HG03354 (cell line): ENCODE data around the gene PHLDB2.

ENCODE experiments used
- ATAC-seq: cut with Tn5 transposase; IDR thresholded peaks from one replicate; pipeline ENCODE4 v1.9.1; 2021; ENCODE audit warnings: mild to moderate bottlenecking; ENCODE audit not compliant: unreplicated experiment, poor library complexity, severe bottlenecking

The PHLDB2 gene

DNA sequence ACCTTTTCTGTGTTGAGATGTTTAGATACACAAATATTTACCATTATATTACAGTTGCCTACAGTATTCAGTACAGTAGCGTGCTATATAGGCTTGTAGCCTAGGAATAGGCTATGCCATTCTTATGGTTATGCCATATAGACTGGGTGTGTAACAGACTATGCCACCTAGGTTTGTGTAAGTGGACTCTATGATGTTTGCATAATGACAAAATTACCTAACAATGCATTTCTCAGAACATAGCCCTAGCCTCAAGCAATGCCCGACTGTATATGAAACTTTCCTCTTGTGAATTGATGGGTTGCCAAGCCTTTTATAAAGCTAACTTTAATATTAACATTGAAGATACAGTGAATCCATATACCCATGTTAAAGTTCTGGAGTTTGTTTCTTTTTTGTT, 10.3 kb upstream of the PHLDB2 start:
- ATAC-seq: no peak

DNA sequence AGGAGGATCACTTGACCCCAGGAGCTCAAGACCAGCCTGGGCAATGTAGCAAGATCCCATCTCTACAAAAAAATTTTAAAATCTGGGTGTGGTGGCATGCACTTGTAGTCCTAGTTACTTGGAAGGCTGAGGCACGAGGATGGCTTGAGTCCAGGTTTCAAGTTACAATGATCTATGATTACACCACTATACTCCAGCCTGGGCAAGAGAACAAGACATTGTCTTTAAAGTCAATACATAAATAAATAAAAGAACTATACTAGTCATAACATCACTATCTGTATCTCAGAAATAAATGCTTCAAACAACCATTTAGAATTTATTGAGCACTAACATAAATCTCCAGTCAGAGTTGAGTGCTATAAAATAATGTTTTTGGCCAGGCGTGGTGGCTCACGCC, 8.5 kb upstream of the PHLDB2 start:
- ATAC-seq: no peak

DNA sequence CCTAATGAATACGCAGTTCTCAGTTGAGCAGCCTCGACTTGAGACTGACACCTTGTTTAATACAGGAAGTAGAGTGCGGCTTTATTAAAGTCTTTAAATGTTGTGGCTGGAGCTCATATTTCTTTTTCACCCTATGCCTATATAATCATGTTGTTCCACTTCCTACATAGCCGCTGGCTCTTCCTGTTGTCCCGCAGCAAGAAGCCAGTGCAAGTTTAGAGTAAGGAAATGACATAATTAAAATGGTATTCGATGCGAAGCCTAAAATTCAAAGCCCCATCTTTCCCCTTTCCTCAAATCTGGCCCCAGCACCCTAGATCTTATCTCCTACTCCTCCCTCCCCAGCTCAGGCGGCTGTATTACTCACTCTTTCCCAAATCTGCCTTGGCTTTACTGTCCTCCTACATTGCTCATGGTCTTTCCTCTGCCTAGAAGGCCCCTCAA, 7.5 kb upstream of the PHLDB2 start:
- ATAC-seq: no peak

DNA sequence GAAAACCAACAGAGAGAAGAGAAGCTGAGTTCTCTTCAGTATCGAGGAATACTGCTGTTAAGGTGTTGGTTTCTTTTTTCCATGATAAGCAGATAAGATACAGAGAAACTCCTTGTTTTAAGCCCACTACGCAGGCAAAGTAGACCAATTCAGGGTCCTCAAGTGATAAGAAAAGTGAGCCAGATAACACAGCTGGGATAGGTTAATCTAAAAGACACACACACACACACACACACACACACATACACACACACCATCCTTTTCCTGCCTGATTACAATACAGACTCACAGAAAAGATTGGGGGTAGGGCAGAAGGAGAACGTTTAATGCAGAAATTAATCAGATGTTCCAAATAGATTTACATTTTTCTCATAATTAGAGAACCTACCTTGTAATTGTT, 6.5 kb upstream of the PHLDB2 start:
- ATAC-seq: no peak

DNA sequence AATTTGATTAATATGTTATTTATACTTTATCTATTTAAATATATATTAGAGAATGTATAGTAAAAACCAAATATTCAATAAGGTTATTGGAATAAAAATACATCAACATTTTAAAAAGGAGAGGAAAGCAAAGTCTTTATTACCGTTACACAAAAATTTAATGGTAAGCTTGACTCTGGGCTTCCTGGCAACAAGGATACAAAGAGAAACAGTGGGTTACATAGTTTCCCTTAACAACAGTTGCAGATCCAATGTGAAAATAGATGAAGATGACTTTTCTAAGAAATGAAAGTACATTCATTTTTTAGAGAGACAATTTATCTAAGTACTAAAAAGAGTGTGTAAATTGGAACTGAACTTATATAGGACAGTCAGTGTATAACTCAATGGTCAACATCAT, 6.0 kb upstream of the PHLDB2 start:
- no peak for ATAC-seq

DNA sequence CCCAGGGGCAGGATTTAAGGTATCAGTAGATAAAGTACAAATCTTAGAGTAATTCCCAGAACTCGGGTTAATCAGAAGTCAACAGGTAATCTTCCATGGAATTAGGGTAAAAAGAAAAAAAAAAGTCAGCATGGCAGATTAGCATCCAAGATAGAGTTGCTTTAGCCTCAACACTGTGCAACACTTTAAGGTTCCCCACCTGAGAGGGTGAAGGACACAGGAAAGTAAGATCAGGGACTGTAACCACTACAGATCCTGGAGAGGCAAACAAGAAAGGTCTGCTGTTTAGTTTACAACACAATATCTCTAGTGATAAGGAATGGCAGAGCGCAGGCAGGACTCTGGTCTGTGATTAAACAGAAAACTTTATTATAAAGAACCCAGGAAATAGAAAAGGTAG, 4.1 kb upstream of the PHLDB2 start:
- no peak for ATAC-seq

DNA sequence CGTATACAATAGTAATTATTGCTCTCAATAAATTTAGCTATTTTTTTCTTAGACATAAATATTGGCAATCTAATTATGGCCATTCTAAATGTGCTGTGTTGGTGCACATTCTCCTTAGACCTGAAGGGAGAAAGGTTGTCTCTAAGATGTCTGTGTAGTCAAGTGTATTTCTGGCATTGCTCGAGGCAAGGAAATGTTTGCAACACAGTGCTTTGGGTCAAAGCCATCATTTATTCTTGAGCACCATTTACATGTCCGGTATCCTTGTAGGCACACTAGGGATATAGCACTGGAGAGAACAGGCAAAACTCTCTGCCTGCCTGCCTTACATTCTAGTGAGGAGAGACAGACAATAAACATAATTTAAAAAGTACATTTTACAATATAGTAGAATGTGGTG, 2.6 kb upstream of the PHLDB2 start:
- no peak for ATAC-seq

DNA sequence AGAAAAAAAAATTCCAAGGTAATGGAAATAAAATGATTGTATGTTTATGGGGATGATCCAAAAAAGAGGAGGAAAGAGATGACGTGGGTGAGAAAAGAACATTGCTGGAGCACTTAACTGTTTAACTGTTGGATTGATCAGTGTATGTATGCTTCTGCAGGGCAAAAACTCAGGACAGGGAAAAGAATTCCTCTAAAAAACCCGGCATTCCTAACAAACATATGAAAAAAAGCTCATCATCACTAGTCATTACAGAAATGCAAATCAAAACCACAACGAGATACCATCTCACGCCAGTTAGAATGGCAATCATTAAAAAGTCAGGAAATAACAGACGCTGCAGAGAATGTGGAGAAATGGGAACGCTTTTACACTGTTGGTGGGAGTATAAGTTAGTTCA, 1.6 kb upstream of the PHLDB2 start:
- no peak for ATAC-seq

DNA sequence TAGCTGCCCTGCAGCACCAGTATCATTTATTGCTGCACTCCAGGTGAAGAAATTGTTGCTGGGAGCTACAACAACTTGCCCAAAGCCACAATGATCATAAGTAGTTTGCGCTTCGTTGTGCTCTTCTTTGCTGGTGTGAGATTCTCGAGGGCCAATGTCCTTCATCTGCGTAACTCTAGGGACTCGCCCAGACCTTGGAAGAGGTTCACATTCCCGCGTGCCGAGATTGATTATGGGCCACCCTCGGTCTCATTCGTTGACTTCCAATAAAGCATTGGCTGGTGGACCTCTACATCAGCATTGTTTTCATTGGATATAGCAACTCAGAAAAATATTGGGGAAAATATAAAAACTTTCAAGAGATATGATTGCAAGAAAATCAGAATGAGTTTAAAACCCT, 423 bp upstream of the PHLDB2 start:
- no peak for ATAC-seq

DNA sequence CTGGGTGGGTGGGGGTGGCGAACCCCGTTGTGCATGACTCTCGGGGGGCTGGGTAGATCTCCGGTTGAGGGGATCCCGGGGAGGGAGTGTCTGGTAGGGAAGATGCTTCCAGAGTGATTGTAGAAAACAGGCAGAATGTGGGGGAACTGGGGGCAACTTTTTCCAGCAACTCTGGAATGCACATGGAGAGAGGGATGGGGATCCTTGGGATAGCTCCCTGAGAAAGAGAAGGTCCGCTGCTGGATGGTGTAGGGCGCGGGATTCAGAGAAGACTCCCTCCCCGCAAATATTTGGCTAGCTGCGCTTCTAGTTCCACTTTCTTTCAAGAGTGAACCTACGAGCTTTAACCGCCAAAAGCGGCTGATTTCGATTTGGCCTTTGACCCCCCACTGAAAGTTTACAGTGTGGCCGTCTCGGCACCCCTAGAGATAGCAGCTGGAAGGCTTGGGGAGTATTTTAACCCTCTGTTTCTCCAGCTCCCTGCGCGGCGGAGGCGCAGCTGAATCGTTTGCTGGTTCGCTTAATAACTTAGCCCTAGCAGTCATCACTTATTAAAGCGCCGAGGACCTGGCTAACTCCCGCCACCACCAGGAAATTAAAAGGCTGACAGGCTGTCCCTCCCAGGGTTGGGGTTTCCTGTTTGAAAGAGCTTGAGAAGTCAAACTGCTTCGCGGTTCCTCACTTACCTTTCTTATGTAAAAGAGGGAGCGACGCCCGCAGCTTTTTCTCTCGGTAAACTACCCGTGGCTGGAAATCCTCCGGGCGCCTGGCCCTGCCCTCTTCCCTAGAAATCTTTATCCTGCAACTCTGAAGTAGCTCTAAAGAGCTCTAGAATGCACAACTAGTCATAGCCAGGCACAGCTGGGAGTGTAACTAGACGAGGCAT, 1.2 kb downstream of the PHLDB2 start:
- peak; percentile 88 for ATAC-seq

DNA sequence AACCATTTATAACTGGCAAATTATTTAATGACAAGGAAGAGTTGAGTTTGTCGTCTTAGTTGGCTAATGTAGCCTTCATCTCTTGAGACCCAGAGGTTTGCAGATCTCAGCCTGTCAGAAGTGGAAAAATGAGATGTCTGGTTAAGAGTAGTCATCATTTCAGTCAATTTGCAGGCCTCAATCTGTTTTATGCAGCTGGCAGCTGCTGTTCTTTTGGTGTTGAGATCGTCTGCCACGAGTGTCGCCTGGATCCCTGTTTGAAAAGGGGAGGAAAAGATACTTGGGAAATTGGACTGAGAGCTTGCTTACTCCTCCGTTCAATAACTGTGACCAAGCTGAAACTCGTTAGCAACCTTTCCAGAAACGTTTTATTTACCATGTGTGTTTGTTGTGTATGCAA, 2.3 kb downstream of the PHLDB2 start:
- no peak for ATAC-seq

DNA sequence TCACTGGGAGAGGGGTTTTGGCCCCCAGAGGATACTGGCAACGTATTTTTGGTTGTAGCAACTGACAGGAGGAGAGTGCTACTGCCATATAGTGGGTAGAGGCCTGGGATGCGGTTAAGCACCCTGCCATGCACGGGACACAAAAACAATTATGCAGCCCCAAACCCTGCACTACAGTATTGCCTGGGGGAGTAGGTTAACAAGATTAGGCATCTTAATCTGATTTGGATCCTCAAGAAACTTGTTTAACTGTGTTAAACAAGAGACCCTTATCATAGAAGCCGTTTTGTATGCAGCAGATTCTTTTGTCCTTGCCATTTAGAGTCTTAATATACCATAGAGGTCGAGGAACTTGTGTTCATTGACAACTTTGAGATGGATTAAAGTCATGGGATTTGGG, 3.4 kb downstream of the PHLDB2 start:
- no peak for ATAC-seq

DNA sequence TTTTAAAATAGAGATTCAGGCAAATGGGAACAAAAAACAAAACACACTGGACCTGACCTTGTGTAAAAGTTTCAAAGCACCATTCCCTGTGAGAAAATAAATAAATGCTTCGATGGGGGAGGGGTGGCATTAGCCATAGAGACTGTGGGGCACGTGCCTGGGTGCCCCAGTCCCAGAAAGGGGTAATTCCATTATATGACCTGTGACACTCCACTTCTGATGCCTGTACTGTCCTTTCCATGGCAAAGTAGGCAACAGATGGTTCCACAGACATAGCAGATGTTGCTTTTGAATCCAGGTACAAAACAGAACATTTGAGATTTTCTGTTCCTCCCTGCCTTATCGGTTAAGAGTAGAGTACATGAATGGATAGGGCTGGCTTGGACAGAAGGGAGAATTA, 3.9 kb downstream of the PHLDB2 start:
- ATAC-seq: no peak

DNA sequence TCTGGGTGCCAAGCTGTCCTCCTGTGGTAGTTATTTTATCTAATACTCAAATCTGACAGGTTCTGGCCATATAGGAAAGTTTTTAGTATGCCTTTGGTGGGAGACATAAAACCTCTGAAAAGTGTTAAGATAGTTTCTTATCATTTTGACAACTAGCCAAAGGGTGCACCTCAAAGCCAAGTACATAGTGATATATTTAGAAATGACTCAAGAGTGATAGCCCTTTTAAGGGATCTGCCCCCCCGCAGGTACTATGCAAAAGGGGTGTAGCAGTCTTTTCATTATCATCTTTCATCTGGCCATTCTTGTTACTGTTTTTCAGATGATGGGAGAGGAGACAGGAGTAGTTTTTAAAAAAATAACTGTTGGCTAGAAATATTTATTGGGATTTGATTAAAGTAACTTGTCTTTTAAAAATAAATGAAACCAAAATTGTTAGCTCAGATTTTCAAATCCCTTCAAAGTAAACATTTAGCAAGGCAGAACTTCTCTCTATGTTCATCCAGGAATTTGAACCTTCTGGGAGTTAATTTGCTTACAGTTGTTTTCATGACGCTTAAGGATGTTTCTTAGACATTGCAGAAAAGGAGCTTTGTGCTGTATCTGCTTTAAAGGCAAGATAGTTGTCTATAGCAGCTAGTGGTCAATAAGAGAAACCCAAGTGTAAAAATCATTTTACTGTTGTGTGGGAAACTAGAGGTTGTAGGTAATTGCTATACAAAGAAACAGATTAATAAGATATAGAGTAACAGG, 5.1 kb downstream of the PHLDB2 start:
- ATAC-seq: no peak

DNA sequence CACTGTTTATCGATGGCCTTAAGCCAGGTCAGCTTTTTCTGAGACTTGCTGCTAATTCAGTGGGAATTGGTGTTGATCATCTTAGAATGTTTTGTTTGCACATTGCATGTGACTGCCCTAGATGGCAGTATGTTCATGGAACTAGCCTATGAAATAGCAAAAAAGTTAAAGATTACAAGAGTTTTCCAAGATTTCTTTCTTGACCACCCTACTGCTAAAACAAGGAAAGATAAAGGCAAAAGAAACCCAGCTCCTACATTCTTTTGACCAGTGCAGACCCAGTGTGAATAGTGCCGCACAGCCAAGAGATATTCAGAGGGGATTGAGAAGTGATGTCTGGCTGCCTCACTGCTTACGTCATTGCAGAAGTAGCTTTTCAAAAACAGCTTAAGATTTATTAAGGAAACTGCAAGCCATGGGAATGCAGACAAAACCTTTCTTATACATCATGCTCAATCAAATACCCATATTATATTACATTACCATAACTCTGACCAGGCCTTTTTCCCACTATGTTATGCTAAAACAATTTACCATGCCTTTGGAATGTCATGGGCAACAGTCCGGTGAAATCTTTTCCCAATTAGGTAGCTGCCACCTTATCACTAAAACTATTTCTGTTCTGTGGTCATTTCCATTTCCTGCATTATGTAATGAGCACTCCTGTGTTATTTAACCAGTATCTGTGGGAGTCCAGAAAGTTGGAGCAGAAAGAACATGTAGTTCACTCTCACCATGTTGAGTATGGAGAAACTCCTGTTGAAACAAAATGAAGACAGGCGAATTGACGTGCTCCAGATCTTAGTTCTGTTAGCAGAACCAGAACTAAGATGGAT, 6.0 kb downstream of the PHLDB2 start:
- ATAC-seq: no peak

DNA sequence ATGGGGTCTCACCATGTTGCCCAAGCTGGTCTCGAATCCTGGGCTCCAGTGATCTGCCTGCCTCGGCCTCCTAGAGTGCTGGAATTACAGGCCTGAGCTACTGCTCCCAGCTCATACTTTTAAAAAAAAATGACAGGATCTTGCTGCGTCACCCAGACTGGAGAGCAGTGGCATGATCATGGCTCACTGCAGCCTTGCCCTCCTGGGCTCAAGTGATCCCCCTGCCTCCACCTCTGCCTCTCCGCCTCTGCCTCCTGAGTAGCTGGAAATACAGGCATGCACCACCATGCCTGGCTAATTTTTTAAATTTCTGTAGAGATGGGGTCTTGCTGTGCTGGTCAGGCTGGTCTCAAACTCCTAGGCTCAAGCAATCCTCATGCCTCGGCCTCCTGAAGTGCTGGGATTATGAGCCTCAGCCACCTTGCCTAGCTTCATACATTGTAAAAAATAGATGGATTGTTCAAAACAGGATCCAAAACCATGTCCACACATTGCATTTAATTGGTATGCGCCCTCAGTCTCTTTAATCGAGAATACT, 8.9 kb downstream of the PHLDB2 start:
- no peak for ATAC-seq

DNA sequence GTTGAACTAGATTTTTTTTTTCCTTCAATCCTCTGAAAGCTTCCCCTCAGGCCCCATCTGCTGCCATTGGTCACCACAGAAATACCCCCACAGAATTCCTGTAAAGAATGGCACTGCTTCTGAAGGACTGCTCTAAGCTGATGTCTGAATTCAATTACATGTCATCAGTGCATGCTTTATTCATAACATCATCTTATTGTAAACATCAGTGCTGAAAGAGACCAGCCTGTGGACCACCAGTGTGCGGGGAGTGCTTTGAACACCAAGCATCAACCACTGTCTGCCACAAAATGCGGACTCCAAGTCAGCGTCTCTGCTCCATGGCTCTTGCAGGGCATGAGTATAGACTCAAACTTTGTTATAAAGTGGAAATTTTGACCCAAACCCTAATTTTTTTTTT, 11.6 kb downstream of the PHLDB2 start:
- no peak for ATAC-seq

DNA sequence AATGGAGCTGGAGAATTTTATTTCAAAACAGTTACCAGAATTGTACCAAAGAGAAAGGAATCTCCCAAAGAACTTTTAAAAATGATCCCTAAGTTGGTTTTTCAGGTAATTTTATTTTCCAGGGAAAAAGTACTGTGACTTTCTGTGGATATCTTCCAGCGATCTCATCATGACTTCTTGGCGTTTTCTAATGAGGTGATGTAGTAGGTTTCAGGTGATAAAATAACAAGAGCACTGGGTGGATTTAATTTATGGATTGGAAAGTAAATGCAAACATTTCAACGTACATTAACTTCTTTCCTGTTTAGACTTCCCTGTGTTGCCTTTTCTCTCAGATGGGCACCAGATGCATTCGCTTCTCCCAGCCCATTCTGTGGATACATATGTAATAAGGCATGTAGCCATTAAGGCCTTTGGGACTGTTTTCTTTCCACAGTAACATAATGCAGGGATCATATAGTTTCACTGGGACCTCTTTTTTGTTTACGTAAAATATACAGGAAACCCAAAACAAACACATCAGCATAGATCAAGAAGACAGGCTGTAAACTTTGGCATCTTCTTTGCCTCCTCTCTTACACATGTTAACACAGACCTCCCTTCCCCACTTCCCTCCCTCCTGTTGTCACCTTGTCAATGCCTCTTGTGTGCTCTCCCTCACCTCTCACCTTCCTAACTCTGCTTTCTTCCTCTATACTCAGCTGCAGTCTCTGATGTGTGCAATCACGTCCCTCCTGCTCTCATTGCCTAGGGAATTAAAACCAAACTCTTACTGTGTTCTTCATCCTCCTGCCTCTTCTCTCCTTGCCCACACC, 13.0 kb downstream of the PHLDB2 start:
- ATAC-seq: no peak

DNA sequence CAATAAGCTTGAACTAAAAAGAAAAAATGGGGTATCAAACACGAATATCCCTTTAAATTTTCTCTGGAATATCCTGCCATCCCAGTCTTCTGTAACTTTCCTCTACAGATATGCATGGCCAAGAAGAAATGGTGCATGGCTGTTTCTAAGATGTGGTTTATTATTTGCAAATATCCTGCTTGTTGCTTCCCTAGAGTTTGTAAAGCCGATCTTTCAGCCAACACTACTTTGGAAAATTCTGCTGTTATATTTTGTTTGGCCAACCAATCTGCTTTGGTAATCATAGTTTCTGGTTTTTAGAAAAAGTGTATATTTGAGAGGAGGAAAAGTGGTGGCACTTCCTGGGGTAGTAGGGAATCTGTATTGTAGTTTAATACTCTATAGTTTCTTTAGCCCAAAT, 13.9 kb downstream of the PHLDB2 start:
- ATAC-seq: no peak
